ENCODE data around the gene CHRM2.

CHRM2 gene

DNA sequence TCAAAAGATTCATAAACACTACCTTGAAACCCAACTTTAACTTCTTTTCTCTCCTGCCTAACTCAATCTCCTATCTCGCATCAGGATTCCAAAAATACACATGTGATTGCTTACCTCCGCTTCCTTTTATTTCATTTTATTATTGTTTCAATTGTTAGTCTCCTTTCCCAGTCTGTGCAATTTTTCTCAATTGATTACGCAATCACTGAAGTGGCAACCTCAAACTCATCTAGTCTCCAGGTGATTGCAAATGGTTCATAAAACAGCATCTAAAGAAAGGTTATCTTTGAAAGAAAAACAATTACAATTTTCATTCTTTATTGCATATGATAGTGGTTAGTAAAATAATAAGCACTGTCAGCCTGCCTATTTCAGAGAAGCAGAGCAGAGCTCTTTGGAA lies 45.6 kb downstream of the CHRM2 start:
- no peak for DNase-seq (ENCODE audit: low read depth, low spot score)
- TF ChIP-seq, protein P1, sequence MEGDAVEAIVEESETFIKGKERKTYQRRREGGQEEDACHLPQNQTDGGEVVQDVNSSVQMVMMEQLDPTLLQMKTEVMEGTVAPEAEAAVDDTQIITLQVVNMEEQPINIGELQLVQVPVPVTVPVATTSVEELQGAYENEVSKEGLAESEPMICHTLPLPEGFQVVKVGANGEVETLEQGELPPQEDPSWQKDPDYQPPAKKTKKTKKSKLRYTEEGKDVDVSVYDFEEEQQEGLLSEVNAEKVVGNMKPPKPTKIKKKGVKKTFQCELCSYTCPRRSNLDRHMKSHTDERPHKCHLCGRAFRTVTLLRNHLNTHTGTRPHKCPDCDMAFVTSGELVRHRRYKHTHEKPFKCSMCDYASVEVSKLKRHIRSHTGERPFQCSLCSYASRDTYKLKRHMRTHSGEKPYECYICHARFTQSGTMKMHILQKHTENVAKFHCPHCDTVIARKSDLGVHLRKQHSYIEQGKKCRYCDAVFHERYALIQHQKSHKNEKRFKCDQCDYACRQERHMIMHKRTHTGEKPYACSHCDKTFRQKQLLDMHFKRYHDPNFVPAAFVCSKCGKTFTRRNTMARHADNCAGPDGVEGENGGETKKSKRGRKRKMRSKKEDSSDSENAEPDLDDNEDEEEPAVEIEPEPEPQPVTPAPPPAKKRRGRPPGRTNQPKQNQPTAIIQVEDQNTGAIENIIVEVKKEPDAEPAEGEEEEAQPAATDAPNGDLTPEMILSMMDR (IDR thresholded peaks at IDR 0.05; ENCODE audit: low read depth, low read length) = no peak
- in situ Hi-C loops (cut with HindIII; ENCODE audit: low sequenced_read_pairs) = no loop called here
- no peak overlapping the region for H3K4me3 ChIP-seq (ENCODE audit: low read depth, low read length)

DNA sequence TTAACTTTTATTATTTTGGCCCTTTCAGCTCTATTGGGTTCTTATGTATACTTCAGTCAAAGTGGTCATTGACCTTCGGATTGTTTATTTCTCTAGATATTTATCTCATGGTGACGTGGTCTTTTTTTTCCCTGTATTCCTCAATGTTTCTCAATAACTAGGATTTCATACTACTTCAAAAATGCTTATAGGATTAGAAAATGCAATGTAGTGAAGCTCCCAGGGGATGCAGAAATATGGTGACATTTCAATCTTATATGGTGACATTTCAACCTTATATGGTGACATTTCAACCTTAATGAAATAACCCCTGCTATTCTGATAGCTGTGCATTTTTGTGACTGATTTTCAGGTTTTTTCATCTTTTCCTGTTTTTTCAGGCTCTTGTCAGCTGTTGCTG lies 51.4 kb downstream of the CHRM2 start:
- DNase-seq (ENCODE audit: low read depth, low spot score) = no peak
- in situ Hi-C loops (cut with HindIII; ENCODE audit: low sequenced_read_pairs) = no loop called here
- no peak overlapping the region for H3K4me3 ChIP-seq (ENCODE audit: low read depth, low read length)
- TF ChIP-seq, protein P1 (IDR thresholded peaks at IDR 0.05; ENCODE audit: low read depth, low read length) = no peak

DNA sequence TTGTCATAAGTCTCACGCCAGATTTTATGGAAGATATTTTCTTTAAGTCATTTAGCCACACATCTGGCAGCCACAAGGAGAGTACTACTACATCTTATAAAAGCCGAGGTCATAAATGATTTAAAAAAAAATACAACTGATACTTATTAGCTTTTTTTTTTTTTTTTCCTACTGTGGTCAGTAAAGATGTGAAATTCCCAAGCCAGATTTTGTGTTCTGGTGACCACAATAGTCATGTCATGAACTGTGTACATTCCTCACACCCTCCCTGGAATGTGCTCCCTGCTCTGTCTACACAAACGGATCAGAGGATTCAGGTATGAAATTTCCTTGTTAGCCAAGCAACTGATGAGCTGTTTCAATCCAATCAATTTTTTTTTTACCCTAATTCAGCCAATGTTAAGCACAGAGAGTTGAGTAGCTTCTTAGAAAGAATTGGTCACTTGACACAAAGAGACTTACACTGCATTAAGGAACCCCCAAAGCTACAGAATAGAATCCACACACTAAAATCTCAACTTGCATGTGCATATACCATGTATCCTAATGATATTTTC lies 54.7 kb downstream of the CHRM2 start:
- DNase-seq (ENCODE audit: low read depth, low spot score) = peak; percentile 69
- TF ChIP-seq, protein P1 (IDR thresholded peaks at IDR 0.05; ENCODE audit: low read depth, low read length) = no peak
- in situ Hi-C loops (cut with HindIII; ENCODE audit: low sequenced_read_pairs) = no loop called here
- no peak overlapping the region for H3K4me3 ChIP-seq (ENCODE audit: low read depth, low read length)

DNA sequence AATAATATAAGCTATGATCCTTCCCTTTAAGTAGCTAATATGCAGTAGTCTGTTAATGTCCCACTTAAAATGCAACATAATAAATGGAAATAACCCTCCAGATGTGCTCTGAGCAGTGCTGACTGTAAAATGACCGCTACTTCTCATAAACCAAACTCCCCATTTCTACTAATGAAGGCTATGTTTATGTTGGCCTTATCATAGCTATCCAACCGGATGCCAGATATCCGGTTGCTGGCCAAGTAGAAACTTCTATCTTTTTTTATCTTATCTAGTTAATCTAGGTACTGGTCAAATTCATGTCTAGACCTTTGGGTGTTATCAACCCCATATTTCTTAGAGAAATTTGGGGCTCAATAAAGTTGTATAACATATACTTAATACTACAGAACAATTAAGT lies 56.6 kb downstream of the CHRM2 start:
- in situ Hi-C loops (cut with HindIII; ENCODE audit: low sequenced_read_pairs) = no loop called here
- TF ChIP-seq, protein P1 (IDR thresholded peaks at IDR 0.05; ENCODE audit: low read depth, low read length) = no peak
- DNase-seq (ENCODE audit: low read depth, low spot score) = peak; percentile 35

DNA sequence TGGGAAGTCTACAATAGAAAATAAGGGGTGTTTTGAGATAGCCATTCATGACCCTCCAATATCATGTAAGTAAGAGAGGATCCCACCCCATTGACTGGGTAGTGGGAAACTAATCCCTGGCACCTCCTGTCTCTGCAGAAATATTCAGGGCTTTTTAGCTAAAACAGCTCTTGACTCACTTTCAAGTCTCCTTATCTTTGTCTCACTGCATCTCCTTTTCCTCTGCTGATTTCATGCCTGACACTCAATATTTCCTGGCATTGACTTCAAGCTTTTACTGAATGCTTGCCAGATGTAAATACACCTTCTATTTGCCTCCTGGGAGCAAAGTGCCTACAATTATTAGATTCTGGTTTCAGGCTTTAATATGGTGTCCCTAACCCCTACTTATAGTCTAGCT lies 57.1 kb downstream of the CHRM2 start:
- H3K4me3 ChIP-seq (ENCODE audit: low read depth, low read length) = no peak overlapping the region
- TF ChIP-seq, protein P1 (IDR thresholded peaks at IDR 0.05; ENCODE audit: low read depth, low read length) = no peak
- in situ Hi-C loops (cut with HindIII; ENCODE audit: low sequenced_read_pairs) = no loop called here
- peak; percentile 24 for DNase-seq (ENCODE audit: low read depth, low spot score)

More for the DNA sequence above, 56.6 kb downstream of the CHRM2 start:
- no peak overlapping the region for H3K4me3 ChIP-seq (ENCODE audit: low read depth, low read length)

DNA sequence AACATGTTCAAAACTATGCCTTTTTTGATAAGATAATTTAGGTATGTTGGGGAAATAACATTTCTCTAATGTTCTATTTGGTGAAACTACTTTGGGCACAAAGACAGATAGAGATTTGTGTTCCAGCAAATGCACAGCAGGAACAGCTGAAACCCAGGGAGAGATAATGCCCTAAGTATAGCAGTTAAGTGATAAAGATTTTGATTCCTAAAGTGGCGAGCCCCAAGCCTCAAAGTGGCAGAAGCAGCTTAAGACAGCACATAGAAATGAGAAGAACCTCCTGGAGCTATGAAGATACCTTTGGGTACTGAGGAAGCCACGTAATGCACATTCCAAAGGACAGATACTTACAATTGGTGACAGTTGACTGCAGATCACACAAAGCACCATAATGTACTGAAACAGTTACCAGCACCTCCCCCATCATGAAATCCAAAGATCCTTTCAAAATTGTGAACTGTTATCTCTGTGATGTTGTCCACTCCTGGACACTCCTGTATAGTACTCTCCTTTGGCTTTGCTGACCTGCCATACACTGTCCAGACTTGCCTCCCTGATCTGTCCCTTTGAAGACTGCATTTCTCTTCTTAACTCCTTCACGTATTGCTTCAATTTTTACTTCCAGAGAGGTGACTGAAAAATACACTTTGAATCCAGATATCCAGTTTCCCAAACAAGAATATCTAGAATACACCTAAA lies 62.9 kb downstream of the CHRM2 start:
- no peak overlapping the region for H3K4me3 ChIP-seq (ENCODE audit: low read depth, low read length)
- TF ChIP-seq, protein P1 (IDR thresholded peaks at IDR 0.05; ENCODE audit: low read depth, low read length) = no peak
- no peak for DNase-seq (ENCODE audit: low read depth, low spot score)
- in situ Hi-C loops (cut with HindIII; ENCODE audit: low sequenced_read_pairs) = no loop called here
